ENCODE data around the gene PDE6H.

Gene PDE6H

DNA sequence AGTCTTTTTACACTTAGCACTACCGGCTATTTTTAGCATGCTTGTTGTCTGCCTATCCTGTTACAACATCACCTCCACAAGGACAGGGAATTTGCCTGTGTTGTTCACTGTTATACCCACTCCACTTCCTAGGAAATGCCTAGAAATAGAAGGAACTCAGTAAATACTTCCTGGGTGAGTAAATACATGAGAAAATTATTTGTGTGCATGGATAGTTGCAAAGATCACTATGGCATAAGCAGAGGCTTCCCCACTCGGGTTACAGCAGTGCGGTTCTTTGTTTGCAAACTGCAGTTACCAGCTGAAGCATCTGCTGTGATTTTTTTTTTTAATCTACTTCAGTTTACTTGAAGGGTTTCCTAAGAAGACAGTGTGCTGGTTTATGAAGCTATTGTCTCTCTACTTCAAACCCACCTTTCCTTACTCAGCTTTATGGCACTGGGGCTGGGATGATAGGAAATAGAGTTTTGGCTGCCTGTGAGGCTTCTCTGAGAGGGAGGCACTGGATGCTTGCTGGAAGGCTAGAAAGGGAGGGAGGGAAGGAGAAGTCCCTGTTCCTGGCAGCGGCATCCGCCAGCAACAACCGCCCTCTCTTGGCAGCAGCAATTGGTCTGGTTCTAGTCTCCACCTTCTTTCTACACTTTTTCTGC is 29.0 kb downstream of the PDE6H start:
- DNase-seq (ENCODE audit: low read depth in 2 of 2) = no peak

DNA sequence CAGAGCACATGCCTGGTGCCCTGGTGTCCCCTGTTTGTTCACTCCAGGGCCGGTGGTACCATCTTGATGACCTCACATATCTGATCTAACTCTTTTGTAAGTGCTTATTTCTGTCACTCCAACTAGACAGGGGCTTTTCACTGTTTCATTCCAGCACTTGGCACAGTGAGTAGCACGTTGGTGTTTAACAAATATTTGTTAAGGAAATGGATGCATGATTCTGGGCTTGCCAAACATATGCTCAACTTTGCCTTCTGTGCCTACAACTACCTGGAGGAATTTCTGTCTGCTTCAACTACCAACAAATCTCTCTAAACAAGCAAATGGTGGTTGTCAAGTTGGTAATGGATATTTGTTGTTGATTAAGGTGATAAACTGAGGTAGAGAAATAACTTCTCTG is 31.6 kb downstream of the PDE6H start:
- DNase-seq (ENCODE audit: low read depth in 2 of 2) = no peak

DNA sequence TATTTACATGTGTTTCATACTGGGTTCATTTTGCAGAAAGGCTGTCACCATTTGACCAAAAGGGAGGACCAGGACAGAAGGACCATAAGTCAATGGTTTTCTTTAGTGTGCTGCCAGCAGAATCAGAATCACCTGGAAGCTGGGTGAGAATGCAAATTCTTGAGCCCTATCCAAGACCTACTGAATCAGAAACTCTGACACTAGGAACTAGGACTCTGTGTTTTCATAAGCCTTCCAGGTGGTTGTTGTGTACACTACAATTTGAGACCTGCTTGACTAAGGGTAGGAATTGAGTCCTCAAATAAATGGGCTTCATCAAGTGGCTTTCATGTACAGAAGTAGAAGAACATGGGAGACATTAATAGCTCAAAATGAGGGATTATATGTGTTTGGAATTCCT is 32.2 kb downstream of the PDE6H start:
- no peak for DNase-seq (ENCODE audit: low read depth in 2 of 2)

DNA sequence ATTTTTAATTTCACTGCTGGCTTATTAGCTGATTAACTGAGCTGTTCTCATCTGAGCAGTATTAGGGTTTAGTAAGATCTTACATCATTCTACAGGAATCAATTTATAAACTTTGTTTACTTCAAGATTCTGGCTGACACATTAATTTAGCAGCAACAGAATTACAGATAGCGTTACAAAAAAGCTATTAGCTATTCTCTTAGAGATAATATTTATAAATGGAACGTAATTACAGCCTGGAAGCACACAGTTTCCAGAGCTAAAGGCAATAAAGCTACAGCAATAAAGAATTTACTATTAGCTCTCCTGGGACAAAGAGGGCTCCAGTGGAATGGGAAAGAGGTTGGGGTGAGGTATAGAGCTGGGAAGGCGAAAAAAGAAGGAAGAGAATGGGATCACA is 34.7 kb downstream of the PDE6H start:
- DNase-seq (ENCODE audit: low read depth in 2 of 2) = no peak

DNA sequence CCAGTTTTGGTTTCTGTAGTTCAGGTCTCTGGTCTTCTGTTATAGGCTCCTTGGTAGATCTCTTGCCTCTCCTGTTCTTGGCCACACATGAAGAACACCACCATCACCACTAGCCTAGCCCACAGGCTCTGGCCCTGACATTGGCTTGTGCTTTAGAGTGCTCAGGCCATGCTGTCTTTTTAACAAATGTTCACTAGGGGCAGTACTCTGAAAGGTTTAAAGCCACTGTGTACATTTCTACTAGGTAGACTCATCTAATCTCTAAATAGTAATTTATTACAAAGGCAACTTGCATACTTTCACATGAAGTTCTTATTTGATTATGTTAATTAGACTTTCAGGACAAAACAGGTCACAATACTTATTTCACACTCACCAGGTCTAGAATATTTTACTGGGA is 38.3 kb downstream of the PDE6H start:
- DNase-seq (ENCODE audit: low read depth in 2 of 2) = no peak

DNA sequence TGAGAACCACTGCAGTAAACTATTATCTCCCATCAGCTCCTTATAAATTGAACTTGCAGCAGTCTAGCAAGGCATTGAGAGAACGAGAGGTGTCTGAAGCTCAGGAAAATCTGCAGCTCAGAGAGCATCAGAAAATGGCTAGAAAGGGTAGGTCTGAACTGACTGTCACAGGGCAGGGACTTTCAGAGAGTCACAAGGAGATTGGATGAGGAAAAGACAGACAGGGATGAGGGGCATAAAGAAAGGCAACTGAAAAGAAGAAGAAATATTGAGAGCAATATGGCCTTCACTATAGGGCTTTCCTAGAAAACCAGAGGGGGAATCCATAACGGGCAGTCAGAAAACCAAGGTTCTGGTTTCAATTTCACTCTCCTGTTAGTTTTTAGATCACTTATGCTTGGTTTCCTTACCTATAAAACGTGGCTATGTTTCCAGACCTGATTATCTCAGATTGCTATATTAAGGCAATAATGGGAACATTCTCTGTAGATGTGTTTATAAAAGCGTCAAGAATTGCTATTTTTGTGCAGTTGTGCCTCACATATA is 40.9 kb downstream of the PDE6H start:
- no peak for DNase-seq (ENCODE audit: low read depth in 2 of 2)

DNA sequence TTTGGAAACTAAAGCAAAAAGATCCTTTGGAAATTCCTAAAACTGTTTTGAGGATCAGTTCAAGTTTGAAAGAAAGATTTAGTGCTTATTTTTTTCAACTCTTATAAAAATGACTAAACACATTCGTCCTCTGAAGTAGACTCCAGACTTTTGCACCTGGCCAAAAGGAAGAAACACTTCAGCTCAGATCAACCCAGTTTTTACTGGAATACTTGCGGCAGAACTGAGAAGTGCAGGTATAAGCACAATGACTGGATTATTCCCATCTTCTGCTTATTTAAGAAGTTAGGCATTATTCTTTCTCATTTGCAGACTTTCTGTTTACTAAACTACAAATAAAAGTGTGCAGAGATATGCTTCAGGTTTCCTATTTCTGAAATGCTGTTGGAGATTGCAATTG is 41.9 kb downstream of the PDE6H start:
- no peak for DNase-seq (ENCODE audit: low read depth in 2 of 2)

DNA sequence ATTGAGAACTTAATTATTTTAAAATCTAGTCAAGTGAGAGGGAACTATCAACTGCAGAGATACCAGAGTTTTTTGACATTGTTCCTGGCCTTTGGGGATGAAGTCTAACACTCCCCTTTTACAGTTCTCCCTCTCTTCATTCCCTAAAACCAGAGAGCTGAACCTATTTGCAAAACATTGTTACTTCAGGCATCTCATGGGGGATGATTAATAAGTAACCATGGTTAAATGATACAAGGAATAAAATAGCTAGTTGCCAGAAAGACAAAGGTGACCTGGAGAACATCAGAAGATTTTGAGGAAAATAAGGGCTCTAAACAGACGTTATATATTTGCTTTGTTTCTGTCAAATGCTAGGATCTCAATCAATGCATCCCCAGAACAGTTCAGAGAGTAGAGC is 42.3 kb downstream of the PDE6H start:
- no peak for DNase-seq (ENCODE audit: low read depth in 2 of 2)

DNA sequence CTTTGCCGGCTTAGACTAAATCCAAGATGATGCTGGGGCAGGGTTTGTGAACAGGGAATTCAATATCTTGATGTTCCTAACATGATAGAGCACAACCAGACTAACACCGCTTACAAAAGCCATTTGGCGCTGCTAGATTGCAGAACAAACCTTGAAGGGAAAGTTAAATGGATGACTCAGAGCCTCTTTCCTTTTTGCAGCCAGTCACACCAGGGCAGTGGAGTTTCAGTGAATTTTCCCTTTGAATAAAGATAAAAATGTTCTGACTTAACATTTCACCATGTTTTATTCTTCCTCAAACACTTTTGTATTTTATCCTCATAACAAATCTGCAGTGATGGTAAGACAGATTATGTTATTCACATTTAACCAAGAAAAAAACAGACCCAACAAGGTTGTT is 47.3 kb downstream of the PDE6H start:
- no peak for DNase-seq (ENCODE audit: low read depth in 2 of 2)

Measured in stimulated activated CD4-positive, alpha-beta T cell treated with anti-CD3 and anti-CD28 coated beads, Interleukin-1b, Interleukin-23, amount 100 ng/mL, for 4 hours (primary cell).